Suppressor macrophage (primary cell): Measurements from ENCODE around the gene RPGRIP1.
"Not testable (repeated sequence)": the region's sequence is repeated elsewhere in the genome, so short reads cannot be mapped to it uniquely, and the experiment has no call there.

ENCODE experiments used
- DNase-seq, 4 experiments: peaks; one replicate each; pipeline ENCODE4 v3.0.0-alpha.2; 2020 to 2022

RPGRIP1 gene

GRCh38 chr14:21258889-21259787 is 20.7 kb upstream of the RPGRIP1 start:
- no peak for DNase-seq

- DNase-seq = no peak
Measured at GRCh38 chr14:21261824-21262223, 18.1 kb upstream of the RPGRIP1 start.

GRCh38 chr14:21262410-21262809 is 17.5 kb upstream of the RPGRIP1 start:
- no peak for DNase-seq

- peak in 3 of 4 experiments; percentile 28 to 58 (median 58) for DNase-seq
Measured at GRCh38 chr14:21263284-21264024, 16.4 kb upstream of the RPGRIP1 start.

- peak in 3 of 4 experiments; percentile 29 to 61 (median 61) for DNase-seq
Measured at GRCh38 chr14:21264025-21264801, 15.7 kb upstream of the RPGRIP1 start.

GRCh38 chr14:21267431-21267845 is 12.4 kb upstream of the RPGRIP1 start:
- peak in 1 of 4 experiments; percentile 10 for DNase-seq

GRCh38 chr14:21267886-21268616 is 11.8 kb upstream of the RPGRIP1 start:
- peak; percentile 58 to 67 (median 61) for DNase-seq

GRCh38 chr14:21268617-21269251 is 11.1 kb upstream of the RPGRIP1 start:
- peak; percentile 55 to 77 (median 60) for DNase-seq

- DNase-seq = peak; percentile 99 to 100 (median 100)
Measured at GRCh38 chr14:21269252-21270046, 10.4 kb upstream of the RPGRIP1 start, which contains the start of gene HNRNPC. Gene HNRNPC, minus strand, starts transcription at chr14:21269442. Its CDS starts 35,249 bp downstream, at chr14:21234193.

- not testable (repeated sequence) for DNase-seq
Measured at GRCh38 chr14:21272661-21273060, 7.2 kb upstream of the RPGRIP1 start.

GRCh38 chr14:21275261-21275858 is 4.5 kb upstream of the RPGRIP1 start:
- DNase-seq = no peak

GRCh38 chr14:21278632-21279031 is 1.3 kb upstream of the RPGRIP1 start:
- DNase-seq = peak in 3 of 4 experiments; percentile 41 to 48 (median 46)

- peak in 3 of 4 experiments; percentile 20 to 58 (median 49) for DNase-seq
Measured at GRCh38 chr14:21281917-21282316, 2.0 kb downstream of the RPGRIP1 start.

GRCh38 chr14:21286516-21286915 is 6.6 kb downstream of the RPGRIP1 start:
- not testable (repeated sequence) for DNase-seq

- no peak for DNase-seq
Measured at GRCh38 chr14:21287168-21287567, 7.3 kb downstream of the RPGRIP1 start.

- DNase-seq = not testable (repeated sequence)
Measured at GRCh38 chr14:21294026-21294425, 14.1 kb downstream of the RPGRIP1 start.

- no peak for DNase-seq
Measured at GRCh38 chr14:21298358-21298757, 18.5 kb downstream of the RPGRIP1 start.

GRCh38 chr14:21299562-21300130 is 19.8 kb downstream of the RPGRIP1 start:
- DNase-seq = no peak

- DNase-seq = peak in 3 of 4 experiments; percentile 15 to 55 (median 29)
Measured at GRCh38 chr14:21300892-21301291, 21.0 kb downstream of the RPGRIP1 start.
